GM12878 (cell line): ENCODE data around the gene PRH1. TPM values are rescaled to one million over a fixed set of nuclear protein-coding genes. Genes with fewer than 3 reads are reported as not detected.

Source experiments
- ATAC-seq: fragments of 200-7000 bp; cut with Tn5 transposase; 3 replicates; pipeline ENCODE4 v1.9.1; 2020; ENCODE audit warnings: mild to moderate bottlenecking, moderate library complexity
- BruUV-seq: library from RNA; stranded (reverse); fragments of 400-500 nt; replicated peaks from 2 replicates; lab custom pipeline; 2021; lab: Mats Ljungman, UMichigan
- CTCF ChIA-PET: fragments of 300-600 bp; sonication (Branson Sonifier 250); formaldehyde crosslinking; extraction: SDS; loops from one replicate; lab custom pipeline; 2021; ENCODE audit warnings: inconsistent platforms; lab: Yijun Ruan, JAX
- POLR2A ChIA-PET: fragments of 350-600 bp; formaldehyde crosslinking; extraction: SDS; loops from one replicate; lab custom pipeline; 2021; ENCODE audit warnings: inconsistent platforms; lab: Charles Lee
- RAD21 ChIA-PET: fragments of 300-600 bp; sonication (Branson Sonifier 250); formaldehyde crosslinking; loops from one replicate; lab custom pipeline; 2023; ENCODE audit warnings: antibody characterized with exemption; ENCODE audit not compliant: unreplicated experiment; lab: Charles Lee
- SMC1A ChIA-PET: fragments of 300-600 bp; sonication (Branson Sonifier 250); formaldehyde crosslinking; loops from one replicate; lab custom pipeline; 2023; ENCODE audit not compliant: unreplicated experiment, uncharacterized antibody; lab: Charles Lee
- DNase-seq: peaks from one replicate; pipeline ENCODE4 v3.0.0-alpha.2; 2011; ENCODE audit warnings: low read depth, low spot score
- FAIRE-seq: peaks from 3 replicates; lab custom pipeline; 2011; peaks lifted over from hg19 to GRCh38; lab: Jason Lieb, UNC
- H2AFZ ChIP-seq: 2 replicates; pipeline ENCODE4 v1.6.0; 2011; ENCODE audit warnings: low read depth, low read length, control low read depth; ENCODE audit not compliant: control insufficient read depth
- H3K27ac ChIP-seq: 2 replicates; pipeline ENCODE4 v1.5.1; 2011; ENCODE audit warnings: control low read depth; ENCODE audit not compliant: control insufficient read depth, insufficient read depth
- H3K27me3 ChIP-seq, 2 experiments: replicated peaks in 1 of 2; 2 replicates each; pipeline versions ENCODE4 v1.6.0 to v1.6.1; 2011; ENCODE audit warnings: low read length in 1 of 2; ENCODE audit not compliant: control insufficient read depth in 2 of 2, insufficient read depth in 2 of 2
- H3K36me3 ChIP-seq, 2 experiments: 2 replicates each; pipeline ENCODE4 v1.5.1; 2011; ENCODE audit warnings: low read length in 1 of 2; ENCODE audit not compliant: control insufficient read depth in 2 of 2, insufficient read depth in 2 of 2
- H3K4me1 ChIP-seq: 2 replicates; pipeline ENCODE4 v1.6.1; 2011; ENCODE audit warnings: mild to moderate bottlenecking, low read length, moderate library complexity, mixed read lengths; ENCODE audit not compliant: control insufficient read depth, insufficient read depth
- H3K4me2 ChIP-seq: 2 replicates; pipeline ENCODE4 v1.6.0; 2011; ENCODE audit warnings: control low read depth; ENCODE audit not compliant: control insufficient read depth, insufficient read depth
- H3K4me3 ChIP-seq: fragments of 200-600 bp; sonication (generic); 2 replicates; pipeline ENCODE4 v1.5.1; 2016
- H3K79me2 ChIP-seq: 2 replicates; pipeline ENCODE4 v1.6.0; 2011; ENCODE audit warnings: low read length; ENCODE audit not compliant: control insufficient read depth, insufficient read depth
- H3K9ac ChIP-seq: 2 replicates; pipeline ENCODE4 v1.8.0; 2011; ENCODE audit warnings: low read length, control low read depth, mixed read lengths; ENCODE audit not compliant: control insufficient read depth, insufficient read depth
- H3K9me3 ChIP-seq: replicated peaks from 3 replicates; pipeline ENCODE4 v1.5.1; 2011; ENCODE audit warnings: mild to moderate bottlenecking, low read length; ENCODE audit not compliant: control insufficient read depth, insufficient read depth
- H4K20me1 ChIP-seq: 2 replicates; pipeline ENCODE4 v1.6.0; 2011; ENCODE audit not compliant: control insufficient read depth, insufficient read depth
- BACH1 ChIP-seq: fragments of 450-650 bp; IDR thresholded peaks from 2 replicates; pipeline ENCODE4 v1.6.1; 2017; ENCODE audit warnings: mild to moderate bottlenecking, borderline replicate concordance
- EZH2 ChIP-seq: IDR thresholded peaks from 2 replicates; pipeline ENCODE4 v1.6.1; 2012; ENCODE audit warnings: low read depth, mild to moderate bottlenecking, control low read depth, inconsistent platforms, low read length, borderline replicate concordance; ENCODE audit not compliant: control insufficient read depth
- IRF4 ChIP-seq: IDR thresholded peaks from 2 replicates; pipeline ENCODE4 v1.6.1; 2011; ENCODE audit warnings: low read depth, low read length
- NR2C2 ChIP-seq: IDR thresholded peaks from 2 replicates; pipeline ENCODE4 v1.6.1; 2011; ENCODE audit warnings: borderline replicate concordance, low read depth; ENCODE audit not compliant: control insufficient read depth, insufficient read length
- SIX5 ChIP-seq: IDR thresholded peaks from 2 replicates; pipeline ENCODE4 v1.6.1; 2011; ENCODE audit warnings: mild to moderate bottlenecking, low read depth, low read length, moderate library complexity; ENCODE audit not compliant: severe bottlenecking
- SUZ12 ChIP-seq: fragments of 200-600 bp; sonication (generic); IDR thresholded peaks from one replicate; pipeline ENCODE4 v1.6.1; 2018; ENCODE audit warnings: antibody characterized with exemption, mild to moderate bottlenecking; ENCODE audit not compliant: unreplicated experiment
- ZBTB11 ChIP-seq: fragments of 450-650 bp; formaldehyde crosslinking; IDR thresholded peaks from 2 replicates; pipeline ENCODE4 v1.5.0; 2022; ENCODE audit warnings: mild to moderate bottlenecking, missing genetic modification characterization
- ZNF207 ChIP-seq: fragments of 450-650 bp; IDR thresholded peaks from 2 replicates; pipeline ENCODE4 v1.6.1; 2014; ENCODE audit warnings: antibody characterized with exemption, mild to moderate bottlenecking, borderline replicate concordance
- WGBS: methylation state at CpG from one replicate; pipeline ENCODE4 v1.1.6; 2016; ENCODE audit warnings: low lambda C conversion rate; ENCODE audit not compliant: insufficient replicate concordance, insufficient coverage; ENCODE audit errors: missing lambda C conversion rate; 5-methylcytosine and 5-hydroxymethylcytosine counted together
- in situ Hi-C: fragments of 300-500 bp; cut with MboI; formaldehyde crosslinking; loops from 9 replicates; pipeline ENCODE4 v1.14.3; 2018; ENCODE audit warnings: mixed read lengths
- intact Hi-C: fragments of 100-400 bp; cut with micrococcal nuclease; formaldehyde crosslinking; loops from one replicate; pipeline ENCODE4 v1.14.2; 2022; ENCODE audit not compliant: unreplicated experiment
- polyA plus RNA-seq, 11 experiments: library from polyadenylated mRNA; depleted of rRNA in 4 of 11; unstranded in 6 of 11; stranded (reverse) in 5 of 11; fragments of >200 nt; fragmentation: Nextera tagmentation in 4 of 11; fragmentation: Illumina TruSeq in 1 of 11; extraction: Ambion mirVana in 4 of 11; extraction: Trizol in 1 of 11; gene quantifications; 1 replicate in 1 of 11; 2 replicates in 10 of 11; pipeline versions ENCODE4 v1.2.1 to v1.2.3, GENCODE V29; 2011 to 2016; ENCODE audit warnings: inconsistent platforms in 2 of 11, missing spikeins in 2 of 11, low read depth in 1 of 11
- total RNA-seq, 4 experiments: library from RNA; depleted of rRNA in 3 of 4; stranded (reverse); fragments of >200 nt in 3 of 4; fragmentation: Illumina TruSeq in 1 of 4; extraction: Trizol in 1 of 4; gene quantifications; 2 replicates each; pipeline versions ENCODE4 v1.2.1 to v1.2.3, GENCODE V29; 2013 to 2021

PRH1 gene
- total and polyA plus RNA-seq, 10 of the 15 experiments (the other 5 are each of a cell fraction or from before 2014, with no cell fraction given) = 2.5 to 26.3 (median 11.8) TPM

- Histone ChIP-seq H2AFZ (no peak overlapping the region), H3K27me3 (no peaks in the 10 kb centered on the region), H3K9me3 (peaks cover 3% of the 10 kb centered on the region; the same call in 2 of the 3 replicates), H3K4me1 (no peaks in the 10 kb centered on the region), H3K4me2 (no peak overlapping the region), H3K79me2 (no peaks in the 10 kb centered on the region), H3K27ac (no peak overlapping the region), H3K4me3 (no peak overlapping the region), H3K36me3 (no peaks in the 10 kb centered on the region; a peak in 1 of 4 replicates), H4K20me1 (no peaks in the 10 kb centered on the region), H3K9ac (no peak overlapping the region)
- TF ChIP-seq BACH1 (no peak), SIX5 (no peak), ZBTB11 (CRISPR knock-in tag) (no peak), ZNF207 (no peak), NR2C2 (no peak), SUZ12 (no peak), EZH2 (no peak), IRF4 (no peak)
- ChIA-PET POLR2A (no interaction called here), CTCF (no interaction called here), SMC1A (no interaction called here), RAD21 (no interaction called here)
- in situ Hi-C loops = no loop called here
- no TSS peak for BruUV-seq
- DNase-seq (no peak), ATAC-seq (no peak), FAIRE-seq (no peak)
- WGBS = 73% methylated on average over 4 of the region's 4 CpGs
- intact Hi-C loops = no loop called here
Observed at GRCh38 chr12:10904686-10905085, 20.6 kb upstream of the PRH1 start.
